HG02571 (cell line): Measurements from ENCODE around the gene RDH16.
"Not testable (repeated sequence)": the region's sequence is repeated elsewhere in the genome, so short reads cannot be mapped to it uniquely, and the experiment has no call there.

Experiments used
- ATAC-seq: cut with Tn5 transposase; IDR thresholded peaks from one replicate; pipeline ENCODE4 v1.9.1; 2021; ENCODE audit warnings: mild to moderate bottlenecking, moderate library complexity; ENCODE audit not compliant: unreplicated experiment

RDH16 gene

DNA sequence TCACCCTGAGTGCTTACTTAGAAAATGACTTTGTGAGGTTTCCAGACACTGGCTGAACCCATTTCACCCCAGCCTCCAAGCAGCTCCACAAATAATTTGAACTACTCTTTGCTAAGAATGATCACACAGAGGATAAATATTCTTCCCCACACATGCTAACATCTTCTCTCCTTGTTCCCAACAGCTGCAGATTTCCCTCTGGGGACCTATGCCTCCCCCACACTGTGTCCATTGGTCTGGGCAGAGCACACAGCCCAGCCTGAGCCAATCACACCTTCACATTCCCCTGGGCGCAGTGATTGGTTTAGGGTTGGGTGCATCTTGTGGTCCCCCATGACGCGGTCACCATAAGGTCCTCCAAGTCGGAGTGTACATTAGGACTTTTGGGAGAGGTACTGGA, 30.1 kb downstream of the RDH16 start:
- no peak for ATAC-seq

DNA sequence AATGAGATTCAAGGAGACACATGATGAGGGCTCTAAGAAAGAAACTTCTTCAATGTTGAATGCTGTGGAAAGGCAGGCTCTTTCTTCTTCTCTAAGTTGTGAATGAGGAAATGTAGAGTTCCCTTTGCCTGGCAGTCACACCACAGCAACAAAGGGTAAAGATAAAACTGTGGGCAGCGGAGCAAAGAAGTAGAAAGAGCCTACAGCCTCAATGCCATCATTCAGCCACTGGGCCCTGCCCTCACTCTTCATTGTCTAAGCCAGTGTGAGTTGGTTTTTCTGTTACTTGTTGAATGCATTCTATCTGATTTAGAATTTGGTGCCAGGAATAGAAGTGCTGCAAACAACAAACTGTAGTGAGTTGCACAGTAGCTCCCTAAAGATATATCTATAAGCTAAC, 35.4 kb downstream of the RDH16 start:
- no peak for ATAC-seq

DNA sequence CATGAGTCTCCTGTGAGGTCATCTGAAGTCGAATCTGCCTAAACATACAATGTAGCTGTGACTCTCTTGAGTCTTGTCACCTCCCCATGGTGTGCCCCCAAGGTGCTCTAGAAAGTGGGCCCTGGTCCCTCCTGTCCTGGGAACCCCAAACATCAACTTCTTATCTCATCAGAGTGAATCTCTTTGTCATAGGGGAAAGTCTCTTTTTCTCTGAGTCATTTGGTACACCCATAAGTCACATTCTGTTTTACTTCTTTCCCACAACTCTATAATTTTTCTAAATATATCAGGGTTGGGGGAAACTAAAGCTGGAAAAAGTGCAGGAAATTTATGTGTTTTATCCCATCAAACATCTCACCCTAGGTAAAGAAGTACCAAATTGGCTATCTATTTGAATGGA, 36.1 kb downstream of the RDH16 start:
- no peak for ATAC-seq

DNA sequence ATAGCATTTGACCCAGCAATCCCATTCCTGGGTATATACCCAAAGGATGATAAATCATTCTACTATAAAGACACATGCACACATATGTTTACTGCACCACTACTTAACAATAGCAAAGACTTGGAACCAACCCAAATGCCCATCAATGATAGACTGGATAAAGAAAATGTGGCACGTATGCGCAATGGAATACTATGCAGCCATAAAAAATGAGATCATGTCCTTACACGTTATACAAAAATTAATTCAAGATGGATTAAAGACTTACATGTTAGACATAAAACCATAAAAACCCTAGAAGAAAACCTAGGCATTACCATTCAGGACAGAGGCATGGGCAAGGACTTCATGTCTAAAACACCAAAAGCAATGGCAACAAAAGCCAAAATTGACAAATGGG, 39.3 kb downstream of the RDH16 start:
- ATAC-seq: not testable (repeated sequence)

DNA sequence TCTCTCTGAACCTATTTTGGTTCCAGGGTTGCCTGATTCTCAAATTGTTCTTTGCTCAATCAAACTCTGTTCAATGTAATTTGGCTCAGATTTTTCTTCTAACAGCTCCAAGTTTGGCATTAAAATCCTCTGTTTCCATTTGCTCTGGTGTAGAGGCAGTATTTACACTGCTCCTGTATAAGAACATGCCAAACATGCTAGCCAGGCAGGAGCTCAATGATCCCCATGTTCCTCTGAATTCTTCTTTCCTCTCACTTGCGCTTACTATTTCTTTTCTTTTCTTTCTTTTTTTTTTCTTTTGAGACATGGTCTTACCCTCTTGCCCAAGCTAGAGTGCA, 40.4 kb downstream of the RDH16 start:
- ATAC-seq: no peak

DNA sequence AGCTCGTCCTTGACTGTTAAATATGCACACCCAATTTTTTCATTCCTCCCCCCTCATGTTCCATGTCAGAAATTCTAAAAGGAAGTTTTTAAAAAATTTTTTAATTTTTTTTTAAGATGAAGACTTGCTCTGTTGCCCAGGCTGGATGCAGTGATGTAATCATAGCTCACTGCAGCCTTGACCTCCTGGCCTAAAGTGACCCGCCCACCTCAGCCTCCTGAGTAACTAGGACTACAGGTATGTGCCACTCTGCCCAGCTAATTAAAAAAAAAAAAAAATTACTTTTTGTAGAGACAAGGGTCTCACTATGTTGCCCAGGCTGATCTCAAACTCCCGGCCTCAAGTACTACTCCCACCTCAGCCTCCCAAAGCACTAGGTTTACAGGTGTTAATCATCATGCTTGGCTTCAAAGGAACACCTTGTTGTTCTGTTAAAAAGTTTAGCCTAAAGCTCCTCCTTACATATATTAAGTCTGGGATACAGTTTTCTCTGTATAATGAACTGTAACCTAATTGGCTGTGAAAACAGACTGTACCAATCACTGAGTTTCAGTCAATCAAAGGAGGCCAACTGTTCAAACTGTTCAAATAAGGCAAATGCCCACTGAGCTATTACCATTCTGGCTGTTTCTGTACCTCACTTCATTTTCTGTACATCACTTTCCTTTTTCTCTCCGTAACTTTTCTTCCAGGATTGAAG, 41.0 kb downstream of the RDH16 start:
- ATAC-seq: no peak

DNA sequence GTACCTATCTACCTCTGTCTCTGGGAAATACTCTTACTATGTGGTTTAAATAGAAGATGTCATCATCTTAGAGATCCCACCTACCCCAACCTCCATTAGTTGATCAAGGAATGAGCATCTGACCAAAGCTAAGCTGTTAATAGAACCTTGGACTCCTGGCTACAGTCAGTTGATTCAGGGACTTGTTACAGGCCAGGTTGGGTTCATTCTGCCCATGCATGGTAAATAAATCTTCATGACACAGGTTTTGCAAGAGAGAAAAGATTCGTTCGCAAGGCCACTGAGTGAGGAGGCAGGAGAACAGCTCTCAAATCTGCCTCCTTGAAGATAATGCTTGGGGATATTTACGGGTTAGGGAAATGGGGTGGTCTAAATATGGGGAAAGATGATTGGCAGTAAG, 42.7 kb downstream of the RDH16 start:
- ATAC-seq: no peak

DNA sequence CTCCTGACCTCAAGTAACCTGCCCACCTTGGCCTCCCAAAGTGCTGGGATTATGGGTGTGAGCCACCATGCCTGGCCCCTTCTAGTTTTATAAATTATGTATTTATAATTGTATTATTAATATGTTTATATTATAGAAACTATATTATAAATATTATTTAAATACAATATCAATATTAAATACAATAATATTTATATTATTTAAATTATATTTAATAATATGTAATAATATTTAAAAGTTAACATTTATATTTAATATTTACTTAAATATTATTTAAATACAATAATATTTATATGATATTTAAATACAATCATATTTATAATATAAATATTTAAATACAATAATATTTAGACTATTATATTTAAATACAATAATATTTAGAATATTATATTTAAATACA, 43.2 kb downstream of the RDH16 start:
- ATAC-seq: no peak

DNA sequence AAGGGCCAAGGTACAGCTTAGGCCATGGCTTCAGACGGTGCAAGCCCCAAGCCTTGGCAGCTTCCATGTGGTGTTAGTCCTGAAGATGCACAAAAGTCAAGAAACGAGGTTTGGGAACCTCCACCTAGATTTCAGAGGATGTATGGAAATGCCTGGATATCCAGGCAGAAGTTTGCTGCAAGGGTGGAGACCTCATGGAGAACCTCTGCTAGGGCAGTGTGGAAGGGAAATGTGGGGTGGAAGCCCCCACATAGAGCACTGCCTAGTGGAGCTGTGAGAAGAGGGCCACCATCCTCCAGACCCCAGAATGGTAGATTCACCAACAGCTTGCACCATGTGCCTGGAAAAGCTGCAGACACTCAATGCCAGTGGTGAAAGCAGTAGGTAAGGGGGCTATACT, 48.0 kb downstream of the RDH16 start:
- ATAC-seq: not testable (repeated sequence)

DNA sequence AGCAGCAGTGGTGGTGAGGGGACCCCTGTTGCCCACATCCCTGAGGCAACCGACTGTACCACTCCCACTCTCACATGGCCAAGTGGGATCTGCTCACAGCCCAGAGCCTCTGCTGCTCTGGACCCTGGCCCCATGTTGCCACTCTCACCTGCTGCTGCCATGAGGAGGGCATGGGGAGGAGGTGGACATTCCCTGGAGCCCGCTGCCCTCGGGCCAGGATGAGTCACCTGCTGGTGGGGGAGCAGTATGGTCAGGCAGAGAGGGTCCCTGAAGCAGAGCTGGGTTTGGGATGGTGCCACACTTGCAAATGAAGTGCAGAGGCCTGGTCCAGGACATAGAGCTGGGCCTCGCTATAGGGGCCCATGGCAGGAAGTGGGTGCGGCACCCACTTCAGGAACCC, 49.3 kb downstream of the RDH16 start:
- ATAC-seq: no peak

DNA sequence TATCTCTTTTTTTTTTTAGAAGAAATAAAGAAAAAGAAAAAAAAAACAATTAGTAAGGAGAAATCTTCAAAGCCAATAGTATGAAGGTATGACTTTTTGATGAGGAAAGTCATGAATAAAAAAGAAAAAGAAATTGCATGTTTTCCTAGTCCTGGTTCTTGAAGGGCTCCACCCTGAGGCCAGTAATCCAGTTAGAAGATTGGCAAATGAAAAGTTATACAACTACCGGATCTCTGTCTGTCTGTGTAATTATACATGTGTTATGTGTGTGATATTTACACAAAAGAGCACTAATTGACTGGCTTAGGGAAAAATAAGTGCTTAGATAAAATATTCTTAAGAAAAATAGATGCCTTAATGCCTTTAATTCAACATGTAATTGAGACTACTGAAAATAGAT, 51.6 kb downstream of the RDH16 start:
- no peak for ATAC-seq

DNA sequence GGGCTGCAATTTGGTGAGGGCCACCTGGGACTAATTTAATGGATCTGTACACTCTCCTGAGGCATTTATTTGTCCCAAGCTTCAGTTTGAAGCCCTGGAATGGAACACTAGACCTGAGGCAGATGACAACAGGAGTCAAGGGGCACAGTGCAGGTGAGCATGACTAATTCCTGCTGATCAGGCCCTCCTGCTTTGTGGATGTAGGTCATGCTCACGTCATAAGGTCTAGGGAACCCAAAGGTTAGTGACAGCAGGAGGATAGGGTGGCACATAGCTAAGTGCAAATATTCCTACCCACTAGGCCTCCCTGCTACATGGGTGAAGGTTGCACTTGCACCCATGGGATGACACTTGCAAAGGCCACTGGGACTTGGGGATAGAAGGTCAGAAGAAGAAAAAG, 54.0 kb downstream of the RDH16 start:
- ATAC-seq: no peak
